ENCODE measurements around the gene PLA2G15.

- TF ChIP-seq CTCF (IDR thresholded peaks at IDR 0.05) = no peak
- TF ChIP-seq RCOR1 (IDR thresholded peaks at IDR 0.05; ENCODE audit: low read depth, low read length) = no peak
Measured at GRCh38 chr16:68296693-68297092, 51.5 kb downstream of the PLA2G15 start.
